ENCODE measurements around the gene WDR35.

DNA sequence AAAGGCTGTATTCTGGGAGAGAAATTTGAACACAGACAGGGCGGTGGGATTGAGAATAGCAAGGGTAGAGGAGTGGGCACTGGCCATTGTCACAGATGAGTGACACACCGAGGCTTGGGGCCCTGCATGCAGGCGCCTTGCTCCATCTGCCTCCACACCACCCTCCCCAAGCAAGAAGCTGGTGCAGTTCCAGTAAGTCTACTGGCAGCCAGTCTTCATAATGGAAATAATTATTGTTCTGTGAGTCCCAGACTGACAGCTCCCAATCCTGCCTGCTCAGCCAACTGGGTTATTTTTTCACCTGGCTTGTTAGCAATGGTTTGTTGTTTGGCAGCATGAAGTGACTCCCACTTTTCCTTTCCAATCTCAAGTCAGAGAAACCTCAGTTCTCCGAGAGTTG, 101.1 kb downstream of the WDR35 start:
- TF ChIP-seq CTCF (IDR thresholded peaks at IDR 0.05; ENCODE audit: low read depth, low read length, missing input control), result no peak
- TF ChIP-seq RAD21 (IDR thresholded peaks at IDR 0.05), result no peak
- no peak for TF ChIP-seq EGR1 (IDR thresholded peaks at IDR 0.05; ENCODE audit: low read depth in 2 of 2)
- no peak for TF ChIP-seq SP1 (IDR thresholded peaks at IDR 0.05)
- TF ChIP-seq TAF1 (conservative IDR thresholded peaks at IDR 0.05), result no peak
- no peak for TF ChIP-seq ZBTB33 (IDR thresholded peaks at IDR 0.05)
- no peak for TF ChIP-seq GABPA (IDR thresholded peaks at IDR 0.05 in 1 of 2, conservative IDR thresholded peaks at IDR 0.05 in 1 of 2)
- no peak for TF ChIP-seq JUND (IDR thresholded peaks at IDR 0.05)
